HCT116 (cell line): ENCODE data around the gene DENND5A.

Experiments
- MAX ChIP-seq: IDR thresholded peaks from 2 replicates; pipeline ENCODE4 v1.6.1; 2012
- POLR2A ChIP-seq: IDR thresholded peaks from 2 replicates; pipeline ENCODE4 v1.7.0; 2011; ENCODE audit warnings: borderline replicate concordance; ENCODE audit not compliant: insufficient read depth, insufficient read length; ENCODE audit errors: extremely low read depth
- POLR2AphosphoS5 ChIP-seq: IDR thresholded peaks from 2 replicates; pipeline ENCODE4 v1.6.1; 2011; ENCODE audit warnings: mild to moderate bottlenecking, low read depth, low read length, moderate library complexity
- RAD21 ChIP-seq: IDR thresholded peaks from 2 replicates; pipeline ENCODE4 v1.6.1; 2012; ENCODE audit warnings: low read depth, mild to moderate bottlenecking
- SP1 ChIP-seq: IDR thresholded peaks from 2 replicates; pipeline ENCODE4 v1.6.1; 2012; ENCODE audit warnings: low read depth
- ZNF274 ChIP-seq: fragments of 200-500 bp; sonication (Bioruptor generic); IDR thresholded peaks from 2 replicates; pipeline ENCODE4 v1.6.1; 2014; ENCODE audit warnings: mild to moderate bottlenecking, low read depth, low read length, inconsistent platforms
- TF ChIP-seq, protein P1 (sequence below): IDR thresholded peaks from 2 replicates; pipeline ENCODE4 v1.6.1; 2012; ENCODE audit warnings: low read depth
- TF ChIP-seq, protein P2 (sequence below), 3 experiments: fragments of 200-600 bp in 1 of 3; sonication (generic) in 1 of 3; IDR thresholded peaks in 2 of 3; conservative IDR thresholded peaks in 1 of 3; 2 replicates each; pipeline ENCODE4 v1.5.1; 2012 to 2017; ENCODE audit warnings: low read depth in 2 of 3, low read length in 2 of 3, antibody characterized with exemption in 1 of 3, borderline replicate concordance in 1 of 3, control low read depth in 1 of 3, mild to moderate bottlenecking in 1 of 3, mixed read lengths in 1 of 3, mixed run types in 1 of 3, moderate library complexity in 1 of 3; ENCODE audit not compliant: insufficient read depth in 1 of 3

- TF ChIP-seq POLR2A = no peak
- TF ChIP-seq, protein P1, sequence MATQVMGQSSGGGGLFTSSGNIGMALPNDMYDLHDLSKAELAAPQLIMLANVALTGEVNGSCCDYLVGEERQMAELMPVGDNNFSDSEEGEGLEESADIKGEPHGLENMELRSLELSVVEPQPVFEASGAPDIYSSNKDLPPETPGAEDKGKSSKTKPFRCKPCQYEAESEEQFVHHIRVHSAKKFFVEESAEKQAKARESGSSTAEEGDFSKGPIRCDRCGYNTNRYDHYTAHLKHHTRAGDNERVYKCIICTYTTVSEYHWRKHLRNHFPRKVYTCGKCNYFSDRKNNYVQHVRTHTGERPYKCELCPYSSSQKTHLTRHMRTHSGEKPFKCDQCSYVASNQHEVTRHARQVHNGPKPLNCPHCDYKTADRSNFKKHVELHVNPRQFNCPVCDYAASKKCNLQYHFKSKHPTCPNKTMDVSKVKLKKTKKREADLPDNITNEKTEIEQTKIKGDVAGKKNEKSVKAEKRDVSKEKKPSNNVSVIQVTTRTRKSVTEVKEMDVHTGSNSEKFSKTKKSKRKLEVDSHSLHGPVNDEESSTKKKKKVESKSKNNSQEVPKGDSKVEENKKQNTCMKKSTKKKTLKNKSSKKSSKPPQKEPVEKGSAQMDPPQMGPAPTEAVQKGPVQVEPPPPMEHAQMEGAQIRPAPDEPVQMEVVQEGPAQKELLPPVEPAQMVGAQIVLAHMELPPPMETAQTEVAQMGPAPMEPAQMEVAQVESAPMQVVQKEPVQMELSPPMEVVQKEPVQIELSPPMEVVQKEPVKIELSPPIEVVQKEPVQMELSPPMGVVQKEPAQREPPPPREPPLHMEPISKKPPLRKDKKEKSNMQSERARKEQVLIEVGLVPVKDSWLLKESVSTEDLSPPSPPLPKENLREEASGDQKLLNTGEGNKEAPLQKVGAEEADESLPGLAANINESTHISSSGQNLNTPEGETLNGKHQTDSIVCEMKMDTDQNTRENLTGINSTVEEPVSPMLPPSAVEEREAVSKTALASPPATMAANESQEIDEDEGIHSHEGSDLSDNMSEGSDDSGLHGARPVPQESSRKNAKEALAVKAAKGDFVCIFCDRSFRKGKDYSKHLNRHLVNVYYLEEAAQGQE = no peak
- TF ChIP-seq ZNF274 = no peak
- TF ChIP-seq, protein P2, sequence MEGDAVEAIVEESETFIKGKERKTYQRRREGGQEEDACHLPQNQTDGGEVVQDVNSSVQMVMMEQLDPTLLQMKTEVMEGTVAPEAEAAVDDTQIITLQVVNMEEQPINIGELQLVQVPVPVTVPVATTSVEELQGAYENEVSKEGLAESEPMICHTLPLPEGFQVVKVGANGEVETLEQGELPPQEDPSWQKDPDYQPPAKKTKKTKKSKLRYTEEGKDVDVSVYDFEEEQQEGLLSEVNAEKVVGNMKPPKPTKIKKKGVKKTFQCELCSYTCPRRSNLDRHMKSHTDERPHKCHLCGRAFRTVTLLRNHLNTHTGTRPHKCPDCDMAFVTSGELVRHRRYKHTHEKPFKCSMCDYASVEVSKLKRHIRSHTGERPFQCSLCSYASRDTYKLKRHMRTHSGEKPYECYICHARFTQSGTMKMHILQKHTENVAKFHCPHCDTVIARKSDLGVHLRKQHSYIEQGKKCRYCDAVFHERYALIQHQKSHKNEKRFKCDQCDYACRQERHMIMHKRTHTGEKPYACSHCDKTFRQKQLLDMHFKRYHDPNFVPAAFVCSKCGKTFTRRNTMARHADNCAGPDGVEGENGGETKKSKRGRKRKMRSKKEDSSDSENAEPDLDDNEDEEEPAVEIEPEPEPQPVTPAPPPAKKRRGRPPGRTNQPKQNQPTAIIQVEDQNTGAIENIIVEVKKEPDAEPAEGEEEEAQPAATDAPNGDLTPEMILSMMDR (IDR thresholded peaks at IDR 0.05 in 2 of 3, conservative IDR thresholded peaks at IDR 0.05 in 1 of 3; ENCODE audit: borderline replicate concordance in 1 of 3, insufficient read depth in 1 of 3, low read depth in 2 of 3, low read length in 2 of 3) = no peak
- TF ChIP-seq POLR2AphosphoS5 = no peak
- no peak for TF ChIP-seq RAD21
- no peak for TF ChIP-seq MAX
- no peak for TF ChIP-seq SP1
Measured at GRCh38 chr11:9179141-9179540, 86.0 kb downstream of the DENND5A start.
